T-helper 2 cell treated with Interferon-gamma antibody and Interleukin-4, amounts not matched to agents 5 μg/mL and 100 μg/mL, for 36 hours (primary cell): ENCODE measurements around the gene ZNF652.
A peak's percentile ranks its signal among the peaks of the same experiment; 100 is the strongest.

Source experiments
- DNase-seq: peaks from one replicate; pipeline ENCODE4 v3.0.0; 2021; ENCODE audit warnings: low spot score
- H3K27ac Mint-ChIP-seq: one replicate; pipeline ENCODE4 v1.8.0; 2021; ENCODE audit warnings: mild to moderate bottlenecking, mixed read lengths
- H3K27me3 Mint-ChIP-seq: one replicate; pipeline ENCODE4 v1.8.0; 2021; ENCODE audit warnings: low read depth, mixed read lengths
- H3K36me3 Mint-ChIP-seq: one replicate; pipeline ENCODE4 v1.8.0; 2021; ENCODE audit warnings: low read depth, mixed read lengths
- H3K4me1 Mint-ChIP-seq: one replicate; pipeline ENCODE4 v1.8.0; 2021; ENCODE audit warnings: low read depth, mixed read lengths
- H3K4me3 Mint-ChIP-seq: one replicate; pipeline ENCODE4 v1.8.0; 2022; ENCODE audit warnings: mild to moderate bottlenecking, moderate library complexity, mixed read lengths
- H3K9me3 Mint-ChIP-seq: one replicate; pipeline ENCODE4 v1.8.0; 2021; ENCODE audit warnings: mixed read lengths

The ZNF652 gene

DNA sequence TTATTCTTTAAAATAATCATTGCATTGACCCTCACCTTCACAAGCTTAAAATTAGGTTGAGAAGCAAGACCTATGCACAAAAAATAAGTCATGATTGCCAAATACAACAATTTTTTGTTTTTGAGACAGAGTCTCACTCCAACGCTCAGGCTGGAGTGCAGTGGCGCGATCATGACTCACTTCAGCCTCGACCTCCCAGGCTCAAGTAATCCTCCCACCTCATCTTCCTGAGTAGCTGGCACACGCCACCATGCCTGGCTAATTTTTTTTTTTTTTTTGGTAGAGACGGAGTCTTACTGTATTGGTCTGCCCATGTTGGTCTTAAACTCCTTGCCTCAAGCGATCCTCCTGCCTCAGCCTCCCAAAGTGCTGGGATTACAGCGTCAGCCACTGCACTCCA, 24.2 kb downstream of the ZNF652 start:
- Mint-ChIP-seq H3K4me3 (no peak overlapping the region), H3K9me3 (no peaks in the 10 kb centered on the region), H3K27me3 (peaks cover 19% of the 10 kb centered on the region), H3K27ac (no peak overlapping the region), H3K4me1 (peaks cover 31% of the 10 kb centered on the region), H3K36me3 (peaks cover 13% of the 10 kb centered on the region)
- DNase-seq: no peak

GRCh38 chr17:49334744-49335512, 27.1 kb downstream of the ZNF652 start:
- Mint-ChIP-seq H3K9me3 (no peaks in the 10 kb centered on the region), H3K36me3 (peaks cover 13% of the 10 kb centered on the region), H3K4me3 (no peak overlapping the region), H3K4me1 (peaks cover 12% of the 10 kb centered on the region), H3K27me3 (peaks cover 18% of the 10 kb centered on the region), H3K27ac (no peak overlapping the region)
- DNase-seq: no peak

GRCh38 chr17:49333804-49334203, 28.2 kb downstream of the ZNF652 start:
- Mint-ChIP-seq H3K4me3 (no peak overlapping the region), H3K36me3 (peaks cover 11% of the 10 kb centered on the region), H3K27me3 (peaks cover 12% of the 10 kb centered on the region), H3K27ac (no peak overlapping the region), H3K4me1 (peaks cover 11% of the 10 kb centered on the region), H3K9me3 (no peaks in the 10 kb centered on the region)
- DNase-seq: no peak

DNA sequence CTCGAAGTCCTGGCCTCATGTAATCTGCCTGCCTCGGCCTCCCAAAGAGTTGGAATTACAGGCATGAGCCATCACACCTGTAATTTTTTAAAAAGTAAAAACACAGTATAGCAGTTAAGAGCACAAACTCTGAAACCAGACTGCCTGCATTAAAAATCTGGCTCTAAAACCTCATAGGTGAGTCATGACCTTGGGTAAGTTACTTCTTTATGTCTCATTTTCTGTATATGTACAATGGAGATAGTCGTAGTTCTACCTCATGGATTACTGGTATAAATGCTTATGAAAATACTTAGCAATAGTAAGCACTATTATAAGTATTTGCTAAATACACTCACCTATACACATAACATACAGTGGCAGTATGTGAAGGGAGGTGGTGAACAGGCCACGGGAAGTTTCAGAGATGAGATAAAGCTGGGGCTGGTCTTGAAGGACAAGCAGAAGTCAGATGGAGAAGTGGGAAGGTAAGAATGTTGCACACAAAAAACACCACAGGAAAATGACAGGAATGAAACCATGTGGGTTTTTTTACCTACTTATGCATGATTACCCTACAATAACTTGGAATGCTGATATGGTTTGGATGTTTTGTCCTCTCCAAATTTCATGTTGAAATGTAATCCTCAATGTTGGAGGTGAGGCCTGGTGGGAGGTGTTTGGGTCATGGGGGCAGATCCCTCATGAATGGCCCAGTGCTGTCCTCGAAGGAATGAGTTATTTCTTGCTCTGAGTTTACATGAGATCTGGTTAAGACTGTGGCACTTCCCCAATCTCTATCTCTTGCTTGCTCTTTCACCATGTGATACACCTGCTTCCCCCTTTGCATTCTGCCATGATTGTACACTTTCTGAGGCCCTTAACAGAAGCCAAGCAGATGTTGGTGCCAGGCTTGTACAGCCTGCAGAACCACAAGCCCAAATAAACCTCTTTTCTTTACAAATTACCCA, 33.9 kb downstream of the ZNF652 start:
- Mint-ChIP-seq H3K27ac (no peak overlapping the region), H3K27me3 (peaks cover 3% of the 10 kb centered on the region), H3K4me1 (peaks cover 23% of the 10 kb centered on the region), H3K4me3 (no peak overlapping the region), H3K9me3 (no peaks in the 10 kb centered on the region), H3K36me3 (peaks cover 3% of the 10 kb centered on the region)
- no peak for DNase-seq

GRCh38 chr17:49325980-49326379, 36.1 kb downstream of the ZNF652 start:
- no peak overlapping the region for H3K27ac Mint-ChIP-seq
- no peaks in the 10 kb centered on the region for H3K9me3 Mint-ChIP-seq
- peaks cover 3% of the 10 kb centered on the region for H3K36me3 Mint-ChIP-seq
- H3K4me3 Mint-ChIP-seq: no peak overlapping the region
- H3K27me3 Mint-ChIP-seq: peaks cover 3% of the 10 kb centered on the region
- no peak for DNase-seq
- H3K4me1 Mint-ChIP-seq: peaks cover 26% of the 10 kb centered on the region

- no peak overlapping the region for H3K4me3 Mint-ChIP-seq
- H3K27ac Mint-ChIP-seq: no peak overlapping the region
- H3K9me3 Mint-ChIP-seq: no peaks in the 10 kb centered on the region
- H3K36me3 Mint-ChIP-seq: peaks cover 11% of the 10 kb centered on the region
- DNase-seq: no peak
- no peaks in the 10 kb centered on the region for H3K27me3 Mint-ChIP-seq
- H3K4me1 Mint-ChIP-seq: peaks cover 26% of the 10 kb centered on the region
Measured at GRCh38 chr17:49318435-49318965, 43.5 kb downstream of the ZNF652 start.

- Mint-ChIP-seq H3K4me1 (peaks cover 19% of the 10 kb centered on the region), H3K4me3 (peak overlapping the region; percentile 2), H3K27me3 (no peaks in the 10 kb centered on the region), H3K36me3 (peaks cover 14% of the 10 kb centered on the region), H3K9me3 (no peaks in the 10 kb centered on the region), H3K27ac (peak overlapping the region; percentile 13)
- DNase-seq: no peak
Measured at GRCh38 chr17:49316889-49317675, 45.0 kb downstream of the ZNF652 start.

GRCh38 chr17:49316258-49316570, 45.8 kb downstream of the ZNF652 start:
- H3K9me3 Mint-ChIP-seq: no peaks in the 10 kb centered on the region
- DNase-seq: no peak
- H3K4me3 Mint-ChIP-seq: peak overlapping the region; percentile 75
- H3K36me3 Mint-ChIP-seq: peaks cover 17% of the 10 kb centered on the region
- H3K4me1 Mint-ChIP-seq: peaks cover 19% of the 10 kb centered on the region
- no peaks in the 10 kb centered on the region for H3K27me3 Mint-ChIP-seq
- peak overlapping the region; percentile 49 for H3K27ac Mint-ChIP-seq

- Mint-ChIP-seq H3K4me3 (peak overlapping the region; percentile 75), H3K27me3 (no peaks in the 10 kb centered on the region), H3K36me3 (peaks cover 19% of the 10 kb centered on the region), H3K9me3 (no peaks in the 10 kb centered on the region), H3K27ac (peak overlapping the region; percentile 71), H3K4me1 (peaks cover 19% of the 10 kb centered on the region)
- peak; percentile 73 for DNase-seq
Measured at GRCh38 chr17:49315551-49316257, 46.3 kb downstream of the ZNF652 start.

GRCh38 chr17:49312722-49313121, 49.3 kb downstream of the ZNF652 start:
- Mint-ChIP-seq H3K4me1 (peaks cover 18% of the 10 kb centered on the region), H3K27ac (no peak overlapping the region), H3K27me3 (no peaks in the 10 kb centered on the region), H3K4me3 (no peak overlapping the region), H3K9me3 (no peaks in the 10 kb centered on the region), H3K36me3 (peaks cover 22% of the 10 kb centered on the region)
- no peak for DNase-seq

- no peaks in the 10 kb centered on the region for H3K4me1 Mint-ChIP-seq
- DNase-seq: no peak
- no peaks in the 10 kb centered on the region for H3K9me3 Mint-ChIP-seq
- peaks cover 11% of the 10 kb centered on the region for H3K36me3 Mint-ChIP-seq
- H3K27me3 Mint-ChIP-seq: no peaks in the 10 kb centered on the region
- H3K4me3 Mint-ChIP-seq: no peak overlapping the region
- H3K27ac Mint-ChIP-seq: no peak overlapping the region
Measured at GRCh38 chr17:49299996-49300395, 62.1 kb downstream of the ZNF652 start.

GRCh38 chr17:49298371-49298976, 63.6 kb downstream of the ZNF652 start:
- DNase-seq: no peak
- Mint-ChIP-seq H3K36me3 (peaks cover 8% of the 10 kb centered on the region), H3K4me1 (no peaks in the 10 kb centered on the region), H3K4me3 (no peak overlapping the region), H3K9me3 (no peaks in the 10 kb centered on the region), H3K27me3 (no peaks in the 10 kb centered on the region), H3K27ac (no peak overlapping the region)

- no peak for DNase-seq
- Mint-ChIP-seq H3K36me3 (peaks cover 8% of the 10 kb centered on the region), H3K9me3 (no peaks in the 10 kb centered on the region), H3K4me3 (no peak overlapping the region), H3K27ac (no peak overlapping the region), H3K4me1 (no peaks in the 10 kb centered on the region), H3K27me3 (no peaks in the 10 kb centered on the region)
Measured at GRCh38 chr17:49297141-49297540, 64.9 kb downstream of the ZNF652 start.
